Stomach (tissue), 4 donors: ENCODE data around the gene MYCBP2.

ENCODE experiments used
- CTCF ChIP-seq, 7 experiments: fragments of 450-650 bp in 4 of 7; fragments of 200-600 bp in 3 of 7; sonication (generic) in 3 of 7; IDR thresholded peaks; one replicate each; pipeline ENCODE4 v1.5.1; 2016 to 2019; ENCODE audit warnings: antibody characterized with exemption in 7 of 7, control low read depth in 2 of 7, mild to moderate bottlenecking in 1 of 7
- POLR2A ChIP-seq, 4 donors: fragments of 450-650 bp; IDR thresholded peaks; one replicate each; pipeline ENCODE4 v1.6.1; 2016; ENCODE audit warnings: antibody characterized with exemption in 4 of 4, control low read depth in 2 of 4, mild to moderate bottlenecking in 1 of 4, moderate library complexity in 1 of 4

- no peak for TF ChIP-seq CTCF (IDR thresholded peaks at IDR 0.05)
- TF ChIP-seq POLR2A (IDR thresholded peaks at IDR 0.05) = no peak
Measured at GRCh38 chr13:77370888-77371287, 44.0 kb upstream of the MYCBP2 start.
